Activated CD4-positive, CD25-positive, alpha-beta regulatory T cell treated with anti-CD3 and anti-CD28 coated beads, Interleukin-2, amount 50 U/mL, for 16 hours (primary cell): ENCODE data around the gene PDGFB.

Source experiments
- DNase-seq: peaks from one replicate; pipeline ENCODE4 v3.0.0-alpha.2; 2020; ENCODE audit warnings: low read depth, low spot score

PDGFB gene

GRCh38 chr22:39176143-39176713 lies 68.6 kb downstream of the PDGFB start:
- no peak for DNase-seq

GRCh38 chr22:39175353-39176142 lies 69.2 kb downstream of the PDGFB start:
- no peak for DNase-seq

DNA sequence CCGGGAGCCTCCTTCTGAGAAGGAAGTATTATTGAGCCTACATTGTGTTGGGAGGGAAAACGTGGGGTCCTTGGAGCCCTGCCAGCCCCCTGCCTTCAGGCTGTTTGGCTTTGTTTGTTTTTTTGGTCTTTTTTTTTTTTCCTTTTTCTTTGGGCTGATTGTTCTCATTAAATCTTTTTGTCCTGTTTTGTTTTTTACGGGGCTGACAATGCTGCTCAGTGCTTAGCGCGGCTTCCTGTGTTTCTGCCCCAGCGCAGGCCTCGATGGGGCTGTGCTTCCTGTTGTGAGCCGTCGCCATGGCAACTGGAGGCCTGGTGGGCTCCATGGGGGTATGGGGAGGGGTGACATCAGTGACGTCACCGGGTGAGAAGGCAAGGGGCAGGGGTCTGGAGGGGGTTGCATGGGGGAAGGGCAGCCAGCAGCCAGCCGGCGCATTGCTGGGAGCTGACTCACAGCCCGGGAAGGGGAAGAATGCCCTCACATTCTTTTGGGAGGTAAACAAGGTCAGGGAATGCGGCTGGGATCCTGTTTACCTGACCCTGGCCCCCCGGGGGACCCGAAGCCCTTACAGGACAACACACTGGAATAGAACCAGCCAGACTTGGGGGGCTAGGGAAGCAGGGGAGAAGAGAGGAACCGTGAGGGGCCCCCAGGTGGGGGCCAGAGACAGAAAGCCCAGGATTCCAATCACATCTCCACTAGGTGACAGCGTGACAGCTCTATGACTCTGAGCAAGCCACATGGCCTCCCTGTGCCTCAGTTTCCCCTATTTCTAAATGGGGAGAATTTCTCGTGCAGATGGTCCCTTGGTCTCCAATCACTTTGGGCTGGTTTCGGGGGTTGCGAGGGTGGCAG lies 70.1 kb downstream of the PDGFB start:
- peak; percentile 37 for DNase-seq

GRCh38 chr22:39173787-39174497 lies 70.8 kb downstream of the PDGFB start:
- no peak for DNase-seq
